Muscle layer of duodenum (tissue), 2 donors: ENCODE measurements around the gene MAP6.
"Not testable (repeated sequence)": the region's sequence is repeated elsewhere in the genome, so short reads cannot be mapped to it uniquely, and the experiment has no call there.

Experiments used
- H3K27ac ChIP-seq: one replicate; pipeline ENCODE4 v1.7.0; 2013; ENCODE audit warnings: mild to moderate bottlenecking, low read length
- H3K27me3 ChIP-seq: one replicate; pipeline ENCODE4 v1.7.0; 2013; ENCODE audit warnings: low read depth, mild to moderate bottlenecking, control low read depth, low read length
- H3K36me3 ChIP-seq, 2 donors: one replicate each; pipeline ENCODE4 v1.7.0; 2013; ENCODE audit warnings: low read length in 2 of 2, control low read depth in 1 of 2, mild to moderate bottlenecking in 1 of 2; ENCODE audit not compliant: insufficient read depth in 2 of 2, control insufficient read depth in 1 of 2
- H3K4me1 ChIP-seq, 2 donors: one replicate each; pipeline ENCODE4 v1.7.0; 2013; ENCODE audit warnings: low read length in 2 of 2, mild to moderate bottlenecking in 2 of 2, control low read depth in 1 of 2, moderate library complexity in 1 of 2; ENCODE audit not compliant: insufficient read depth in 2 of 2, control insufficient read depth in 1 of 2
- H3K4me3 ChIP-seq, 2 donors: one replicate each; pipeline ENCODE4 v1.7.0; 2013; ENCODE audit warnings: low read length in 2 of 2, low read depth in 1 of 2, mild to moderate bottlenecking in 1 of 2
- H3K9me3 ChIP-seq, 2 donors: one replicate each; pipeline ENCODE4 v1.7.0; 2013; ENCODE audit warnings: low read length in 2 of 2, control low read depth in 1 of 2, mild to moderate bottlenecking in 1 of 2; ENCODE audit not compliant: control insufficient read depth in 1 of 2
- donor health status: healthy.

MAP6 gene

GRCh38 chr11:75586395-75586794 is 82.4 kb downstream of the MAP6 start:
- H3K4me1 ChIP-seq = peaks cover 3 to 8% of the 10 kb centered on the region in 2 donors
- H3K27ac ChIP-seq = no peak overlapping the region
- no peaks in the 10 kb centered on the region for H3K36me3 ChIP-seq
- H3K4me3 ChIP-seq = no peak overlapping the region
- H3K9me3 ChIP-seq = no peaks in the 10 kb centered on the region
- H3K27me3 ChIP-seq = no peaks in the 10 kb centered on the region

DNA sequence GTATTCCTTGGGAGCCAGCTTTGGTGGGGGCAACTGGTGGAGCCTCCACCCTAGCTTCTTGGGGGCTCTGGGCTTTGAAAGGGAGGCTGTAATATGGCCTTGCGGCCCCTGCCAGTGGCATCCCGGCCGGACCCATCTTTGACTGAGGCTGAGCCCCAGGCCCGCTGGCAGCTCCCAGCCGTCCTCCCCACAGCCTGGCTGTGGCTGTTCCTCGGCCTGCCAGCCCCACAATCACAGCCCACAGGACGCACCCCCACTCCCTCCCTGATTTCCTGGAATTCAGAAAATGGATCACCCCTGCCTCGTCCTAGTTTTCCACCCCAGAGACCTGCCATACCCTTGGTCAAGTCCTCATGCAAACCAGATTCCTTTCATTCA is 83.6 kb downstream of the MAP6 start:
- H3K4me3 ChIP-seq = no peak overlapping the region
- H3K9me3 ChIP-seq = no peaks in the 10 kb centered on the region
- H3K27ac ChIP-seq = no peak overlapping the region
- H3K4me1 ChIP-seq = peaks cover 3 to 8% of the 10 kb centered on the region in 2 donors
- no peaks in the 10 kb centered on the region for H3K36me3 ChIP-seq
- no peaks in the 10 kb centered on the region for H3K27me3 ChIP-seq

- peak overlapping the region; percentile 73 for H3K27ac ChIP-seq
- not testable (repeated sequence) for H3K36me3 ChIP-seq, H3K9me3 ChIP-seq, H3K4me1 ChIP-seq, H3K27me3 ChIP-seq, H3K4me3 ChIP-seq
Observed at GRCh38 chr11:75584659-75585292, 84.1 kb downstream of the MAP6 start.

- Histone ChIP-seq H3K27ac (peak overlapping the region; percentile 73), H3K4me1 (peaks cover 3 to 8% of the 10 kb centered on the region in 2 donors), H3K36me3 (no peaks in the 10 kb centered on the region), H3K9me3 (no peaks in the 10 kb centered on the region), H3K27me3 (no peaks in the 10 kb centered on the region), H3K4me3 (peak overlapping the region; percentile 70 to 73)
Observed at GRCh38 chr11:75583718-75584658, 84.8 kb downstream of the MAP6 start.

DNA sequence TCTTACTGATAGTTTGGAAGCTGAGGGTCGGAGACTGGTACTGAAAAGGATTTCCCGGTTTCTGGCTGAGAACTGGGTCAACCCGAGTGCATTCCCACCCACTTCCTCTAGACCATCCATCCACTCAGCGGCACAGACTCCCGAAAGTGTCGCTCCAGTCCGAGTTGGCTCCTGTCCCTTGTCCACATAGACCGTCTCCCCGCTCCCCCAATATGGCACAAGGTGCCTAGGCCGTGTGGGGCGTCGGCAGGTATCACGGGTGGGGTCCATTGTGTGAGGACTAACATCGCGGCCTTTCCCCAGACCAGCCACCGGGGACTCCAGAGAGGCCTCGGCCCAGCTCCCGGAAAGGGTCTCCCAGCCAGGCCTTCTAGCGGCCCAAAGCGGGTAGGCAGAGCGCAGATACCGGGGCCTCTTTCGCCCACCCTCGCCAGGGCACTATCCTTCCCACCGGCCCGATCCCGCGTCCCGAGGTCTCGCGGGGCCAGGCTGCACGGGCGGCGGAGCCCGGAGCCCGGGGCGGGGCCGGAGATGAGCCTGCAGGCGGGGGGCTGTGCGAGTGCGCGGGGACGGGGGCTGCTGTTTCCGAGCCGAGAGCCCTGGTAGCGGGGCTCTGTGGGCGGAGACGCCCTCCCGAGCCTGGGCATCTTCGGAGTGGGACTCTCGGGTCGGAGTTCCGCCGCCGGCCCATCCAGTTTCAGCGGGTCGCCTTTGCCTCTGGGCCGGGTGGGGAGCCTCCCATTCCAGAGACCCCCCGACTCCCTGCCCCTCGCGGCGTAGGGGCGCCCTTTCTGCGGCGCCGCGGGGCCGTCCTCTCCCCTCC is 85.7 kb downstream of the MAP6 start:
- H3K27ac ChIP-seq = peak overlapping the region; percentile 73
- no peaks in the 10 kb centered on the region for H3K9me3 ChIP-seq
- H3K4me1 ChIP-seq = peaks cover 3 to 8% of the 10 kb centered on the region in 2 donors
- no peaks in the 10 kb centered on the region for H3K36me3 ChIP-seq
- H3K27me3 ChIP-seq = no peaks in the 10 kb centered on the region
- peak overlapping the region; percentile 70 to 73 for H3K4me3 ChIP-seq

GRCh38 chr11:75582506-75582894 is 86.3 kb downstream of the MAP6 start:
- Histone ChIP-seq H3K36me3 (no peaks in the 10 kb centered on the region), H3K4me3 (peak overlapping the region; percentile 70 to 73), H3K27me3 (no peaks in the 10 kb centered on the region), H3K4me1 (peaks cover 3 to 10% of the 10 kb centered on the region in 2 donors), H3K27ac (peak overlapping the region; percentile 73), H3K9me3 (no peaks in the 10 kb centered on the region)

GRCh38 chr11:75579841-75580240 is 89.0 kb downstream of the MAP6 start:
- no peaks in the 10 kb centered on the region for H3K27me3 ChIP-seq
- no peaks in the 10 kb centered on the region for H3K36me3 ChIP-seq
- no peak overlapping the region for H3K27ac ChIP-seq
- H3K4me1 ChIP-seq = peaks cover 0 to 13% of the 10 kb centered on the region in 2 donors
- no peak overlapping the region for H3K4me3 ChIP-seq
- H3K9me3 ChIP-seq = no peaks in the 10 kb centered on the region

DNA sequence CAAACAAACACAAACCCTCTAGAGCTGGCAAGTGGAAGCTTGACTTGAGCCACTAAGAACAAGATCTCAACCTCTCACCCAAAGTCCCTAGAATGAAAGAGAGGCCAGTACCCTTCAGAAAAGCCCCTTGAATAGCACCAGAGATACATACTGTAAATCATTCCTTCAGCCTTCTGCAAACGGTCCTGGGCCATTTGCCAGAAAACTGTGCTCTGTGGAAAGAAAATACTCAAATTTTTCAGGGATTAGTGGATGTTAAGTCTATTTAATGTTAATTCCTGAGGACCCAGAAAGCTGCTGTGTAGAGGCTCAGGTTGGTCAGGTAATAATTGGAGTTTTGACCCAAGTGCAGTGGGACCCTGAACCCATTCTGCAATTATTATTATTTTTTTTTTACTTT is 89.9 kb downstream of the MAP6 start:
- H3K36me3 ChIP-seq = peaks cover 0 to 2% of the 10 kb centered on the region in 2 donors
- no peaks in the 10 kb centered on the region for H3K9me3 ChIP-seq
- no peak overlapping the region for H3K4me3 ChIP-seq
- peaks cover 0 to 13% of the 10 kb centered on the region in 2 donors for H3K4me1 ChIP-seq
- no peak overlapping the region for H3K27ac ChIP-seq
- H3K27me3 ChIP-seq = no peaks in the 10 kb centered on the region

DNA sequence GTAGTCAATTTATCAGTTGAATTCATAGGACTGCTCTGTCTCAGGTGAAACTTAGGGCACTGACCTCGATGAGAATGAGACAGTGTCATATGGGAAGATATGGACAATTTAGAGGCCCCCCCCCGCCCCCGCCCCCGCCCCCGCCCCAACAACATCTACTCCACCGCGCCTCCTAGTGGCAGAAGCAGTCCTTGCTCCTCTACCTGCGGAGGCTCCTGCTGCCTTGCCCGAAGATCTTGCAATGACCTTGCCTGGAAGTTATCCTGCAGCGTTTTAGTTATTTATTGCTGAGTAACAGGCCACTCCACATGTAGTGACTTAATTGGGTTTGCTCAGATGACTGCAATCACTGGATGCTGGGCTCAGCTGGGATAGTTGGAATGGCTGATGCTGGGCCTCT is 91.6 kb downstream of the MAP6 start:
- Histone ChIP-seq H3K4me3 (no peak overlapping the region), H3K36me3 (peaks cover 16 to 19% of the 10 kb centered on the region in 2 donors), H3K27me3 (no peaks in the 10 kb centered on the region), H3K9me3 (no peaks in the 10 kb centered on the region), H3K4me1 (peaks cover 0 to 18% of the 10 kb centered on the region in 2 donors), H3K27ac (no peak overlapping the region)

DNA sequence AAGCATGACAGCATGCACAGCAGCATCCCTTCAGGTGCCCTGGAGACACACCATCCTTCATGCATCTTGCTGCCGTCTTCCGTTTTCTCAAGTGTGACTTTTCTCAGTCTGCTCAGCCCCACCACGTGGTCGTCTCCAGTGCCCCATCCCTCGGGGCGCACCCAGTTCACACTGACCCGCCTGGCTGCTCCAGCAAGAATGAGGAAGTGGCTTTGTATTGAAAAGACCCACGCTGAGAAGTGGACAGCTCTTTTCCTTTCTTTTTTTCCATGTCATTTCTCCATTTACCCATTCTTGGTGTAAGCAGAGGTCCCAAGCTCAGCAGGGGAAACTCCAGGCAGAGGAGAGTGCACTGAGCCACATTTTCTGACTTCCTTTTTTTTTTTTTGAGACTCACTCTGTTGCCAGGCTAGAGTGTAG is 92.3 kb downstream of the MAP6 start:
- H3K4me1 ChIP-seq = peaks cover 0 to 17% of the 10 kb centered on the region in 2 donors

DNA sequence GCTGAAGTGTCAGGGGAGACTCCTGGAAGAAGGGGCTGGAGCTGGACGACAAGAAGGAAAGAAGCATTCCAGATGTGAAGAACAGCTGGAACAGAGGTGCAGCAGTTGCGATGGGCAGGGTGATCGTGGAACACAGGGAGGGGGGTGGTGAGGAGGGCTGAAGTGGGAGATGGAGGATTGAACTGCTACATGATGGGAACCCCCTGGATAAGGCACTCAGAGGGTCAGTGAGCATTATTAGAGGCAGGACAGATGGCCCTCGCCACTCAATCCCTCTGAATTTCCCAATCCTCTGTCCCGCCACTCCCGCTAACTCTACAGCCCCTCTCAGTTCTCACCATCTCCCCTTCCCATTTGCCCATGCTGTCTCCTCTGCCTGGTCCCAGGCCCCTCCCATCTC is 92.8 kb downstream of the MAP6 start:
- Histone ChIP-seq H3K27ac (no peak overlapping the region), H3K4me3 (no peak overlapping the region), H3K9me3 (no peaks in the 10 kb centered on the region), H3K36me3 (peaks cover 28 to 31% of the 10 kb centered on the region in 2 donors), H3K27me3 (no peaks in the 10 kb centered on the region), H3K4me1 (peaks cover 0 to 17% of the 10 kb centered on the region in 2 donors)

More for the DNA sequence above, 92.3 kb downstream of the MAP6 start:
- no peak overlapping the region for H3K27ac ChIP-seq
- H3K36me3 ChIP-seq = peaks cover 23 to 26% of the 10 kb centered on the region in 2 donors
- H3K9me3 ChIP-seq = no peaks in the 10 kb centered on the region
- no peak overlapping the region for H3K4me3 ChIP-seq
- no peaks in the 10 kb centered on the region for H3K27me3 ChIP-seq
